ENCODE data around the gene L1CAM. TPM values are rescaled to one million over a fixed set of nuclear protein-coding genes. Genes with fewer than 3 reads are reported as not detected.

Gene L1CAM
- total and polyA plus RNA-seq, 2 experiments from 2014 or later, result 0.86 to 1.5 TPM

GRCh38 chrX:153848325-153848724 lies 37.6 kb downstream of the L1CAM start:
- H3K27ac ChIP-seq, result no peak overlapping the region
- no peaks in the 10 kb centered on the region for H3K9me3 ChIP-seq (ENCODE audit: low read depth)
- TF ChIP-seq CTCF (IDR thresholded peaks at IDR 0.05; ENCODE audit: low read depth, low read length), result no peak
- no peak overlapping the region for H3K4me3 ChIP-seq
- no peak for DNase-seq (ENCODE audit: low read depth in 1 of 2, low spot score in 1 of 2)
- no peaks in the 10 kb centered on the region for H3K36me3 ChIP-seq
- H3K27me3 ChIP-seq, result no peaks in the 10 kb centered on the region
- H3K4me1 ChIP-seq (ENCODE audit: low read depth), result no peaks in the 10 kb centered on the region

- no peak overlapping the region for H3K27ac ChIP-seq
- H3K36me3 ChIP-seq, result no peaks in the 10 kb centered on the region
- no peak for TF ChIP-seq CTCF (IDR thresholded peaks at IDR 0.05; ENCODE audit: low read depth, low read length)
- DNase-seq (ENCODE audit: low read depth in 1 of 2, low spot score in 1 of 2), result peak in 1 of 2 donors; percentile 11
- H3K9me3 ChIP-seq (ENCODE audit: low read depth), result no peaks in the 10 kb centered on the region
- H3K4me3 ChIP-seq, result no peak overlapping the region
- H3K4me1 ChIP-seq (ENCODE audit: low read depth), result no peaks in the 10 kb centered on the region
- H3K27me3 ChIP-seq, result no peaks in the 10 kb centered on the region
Measured at GRCh38 chrX:153845842-153846241, 40.1 kb downstream of the L1CAM start.

GRCh38 chrX:153845195-153845594 lies 40.8 kb downstream of the L1CAM start:
- DNase-seq (ENCODE audit: low read depth in 1 of 2, low spot score in 1 of 2), result no peak
- no peaks in the 10 kb centered on the region for H3K4me1 ChIP-seq (ENCODE audit: low read depth)
- no peak overlapping the region for H3K27ac ChIP-seq
- H3K9me3 ChIP-seq (ENCODE audit: low read depth), result no peaks in the 10 kb centered on the region
- H3K4me3 ChIP-seq, result no peak overlapping the region
- no peaks in the 10 kb centered on the region for H3K27me3 ChIP-seq
- no peaks in the 10 kb centered on the region for H3K36me3 ChIP-seq
- no peak for TF ChIP-seq CTCF (IDR thresholded peaks at IDR 0.05; ENCODE audit: low read depth, low read length)

GRCh38 chrX:153844509-153845082 lies 41.4 kb downstream of the L1CAM start:
- H3K9me3 ChIP-seq (ENCODE audit: low read depth), result no peaks in the 10 kb centered on the region
- DNase-seq (ENCODE audit: low read depth in 1 of 2, low spot score in 1 of 2), result no peak

GRCh38 chrX:153836921-153837320 lies 49.1 kb downstream of the L1CAM start:
- DNase-seq (ENCODE audit: low read depth in 1 of 2, low spot score in 1 of 2), result no peak
- H3K36me3 ChIP-seq, result no peaks in the 10 kb centered on the region
- no peak for TF ChIP-seq CTCF (IDR thresholded peaks at IDR 0.05; ENCODE audit: low read depth, low read length)
- H3K27ac ChIP-seq, result no peak overlapping the region
- H3K4me3 ChIP-seq, result no peak overlapping the region
- H3K4me1 ChIP-seq (ENCODE audit: low read depth), result no peaks in the 10 kb centered on the region
- H3K27me3 ChIP-seq, result peaks cover 2% of the 10 kb centered on the region
- H3K9me3 ChIP-seq (ENCODE audit: low read depth), result no peaks in the 10 kb centered on the region

More at GRCh38 chrX:153844509-153845082, 41.4 kb downstream of the L1CAM start:
- no peak overlapping the region for H3K4me3 ChIP-seq
- TF ChIP-seq CTCF (IDR thresholded peaks at IDR 0.05; ENCODE audit: low read depth, low read length), result no peak
- no peak overlapping the region for H3K27ac ChIP-seq
- no peaks in the 10 kb centered on the region for H3K27me3 ChIP-seq
- H3K4me1 ChIP-seq (ENCODE audit: low read depth), result no peaks in the 10 kb centered on the region
- H3K36me3 ChIP-seq, result no peaks in the 10 kb centered on the region
